HG03196 (cell line): Measurements from ENCODE around the gene GID8.
A peak's percentile ranks its signal among the peaks of the same experiment; 100 is the strongest.
"Not testable (repeated sequence)": the region's sequence is repeated elsewhere in the genome, so short reads cannot be mapped to it uniquely, and the experiment has no call there.

Experiments used
- ATAC-seq: cut with Tn5 transposase; IDR thresholded peaks from one replicate; pipeline ENCODE4 v1.9.1; 2021; ENCODE audit not compliant: unreplicated experiment

The GID8 gene

DNA sequence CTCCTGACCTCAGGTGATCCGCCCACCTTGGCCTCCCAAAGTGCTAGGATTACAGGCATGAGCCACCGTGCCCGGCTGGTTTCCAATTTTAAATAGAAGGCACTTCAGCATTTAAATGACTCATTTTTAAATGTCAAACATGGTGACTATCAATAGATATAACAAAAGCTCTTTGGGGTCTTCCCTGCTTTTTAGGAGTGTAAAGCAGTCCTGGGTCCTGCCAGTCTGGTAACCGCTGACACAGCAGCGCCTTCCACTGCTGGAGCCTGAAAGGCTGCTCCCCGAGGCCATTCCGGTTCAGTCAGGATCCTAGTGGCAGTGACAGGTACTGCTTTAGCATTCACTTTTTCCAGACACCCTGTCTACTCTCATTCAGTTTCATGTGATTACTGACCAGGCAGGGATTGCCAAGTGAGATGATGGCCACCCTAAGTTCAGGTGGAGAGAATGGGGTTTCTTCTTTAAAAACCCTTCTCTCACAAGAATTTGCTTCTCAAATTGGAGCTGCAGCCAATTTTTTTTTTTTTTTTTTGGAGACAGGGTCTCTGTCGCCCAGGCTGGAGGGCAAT lies 16.7 kb upstream of the GID8 start:
- no peak for ATAC-seq

DNA sequence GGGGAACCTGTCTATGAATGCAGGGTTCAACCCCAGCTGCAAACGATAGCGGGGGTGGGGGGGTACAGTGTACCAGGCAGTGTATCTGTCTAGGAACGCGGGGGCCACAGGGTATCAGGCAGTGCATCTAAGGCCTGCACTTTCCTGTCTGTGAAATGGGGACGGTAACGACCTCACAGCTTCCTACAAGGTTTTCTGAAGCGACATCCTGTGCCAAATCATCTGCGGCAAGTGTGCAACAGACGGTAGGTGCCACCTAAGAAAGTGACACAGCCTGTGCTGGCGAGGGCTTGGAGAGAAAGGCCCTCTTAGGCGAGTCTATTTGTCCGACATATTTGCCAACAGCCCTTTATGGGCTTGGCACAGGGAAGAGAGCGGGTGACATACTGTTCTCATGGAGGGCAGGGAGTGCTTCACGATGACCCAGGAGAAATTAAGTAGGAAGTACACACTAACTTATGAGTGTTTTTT lies 15.5 kb upstream of the GID8 start:
- no peak for ATAC-seq

DNA sequence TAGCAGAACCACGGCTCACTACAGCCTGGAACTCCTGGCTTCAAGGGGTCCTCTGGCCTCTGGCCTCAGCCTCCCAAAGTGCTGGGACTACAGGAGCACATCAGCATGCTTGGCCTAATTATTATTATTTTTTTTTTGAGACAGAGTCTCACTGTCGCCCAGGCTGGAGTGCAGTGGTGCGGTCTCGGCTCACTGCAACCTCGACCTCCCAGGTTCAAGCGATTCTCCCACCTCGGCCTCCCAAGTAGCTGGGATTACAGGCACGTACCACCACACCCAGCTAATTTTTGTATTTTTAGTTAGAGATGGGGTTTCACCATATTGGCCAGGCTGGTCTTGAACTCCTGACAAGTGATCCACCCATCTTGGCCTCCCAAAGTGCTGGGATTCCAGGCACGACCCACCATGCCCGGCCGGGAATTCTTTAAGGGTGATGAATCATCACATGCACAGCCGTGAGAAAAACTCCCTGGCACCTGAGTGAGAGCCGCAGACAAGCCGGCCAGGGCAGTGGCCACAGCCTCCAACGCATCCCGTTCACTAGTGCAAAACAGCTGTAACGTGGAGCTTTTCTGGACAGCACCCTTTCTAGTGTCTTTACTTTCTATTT lies 14.8 kb upstream of the GID8 start:
- ATAC-seq: not testable (repeated sequence)

DNA sequence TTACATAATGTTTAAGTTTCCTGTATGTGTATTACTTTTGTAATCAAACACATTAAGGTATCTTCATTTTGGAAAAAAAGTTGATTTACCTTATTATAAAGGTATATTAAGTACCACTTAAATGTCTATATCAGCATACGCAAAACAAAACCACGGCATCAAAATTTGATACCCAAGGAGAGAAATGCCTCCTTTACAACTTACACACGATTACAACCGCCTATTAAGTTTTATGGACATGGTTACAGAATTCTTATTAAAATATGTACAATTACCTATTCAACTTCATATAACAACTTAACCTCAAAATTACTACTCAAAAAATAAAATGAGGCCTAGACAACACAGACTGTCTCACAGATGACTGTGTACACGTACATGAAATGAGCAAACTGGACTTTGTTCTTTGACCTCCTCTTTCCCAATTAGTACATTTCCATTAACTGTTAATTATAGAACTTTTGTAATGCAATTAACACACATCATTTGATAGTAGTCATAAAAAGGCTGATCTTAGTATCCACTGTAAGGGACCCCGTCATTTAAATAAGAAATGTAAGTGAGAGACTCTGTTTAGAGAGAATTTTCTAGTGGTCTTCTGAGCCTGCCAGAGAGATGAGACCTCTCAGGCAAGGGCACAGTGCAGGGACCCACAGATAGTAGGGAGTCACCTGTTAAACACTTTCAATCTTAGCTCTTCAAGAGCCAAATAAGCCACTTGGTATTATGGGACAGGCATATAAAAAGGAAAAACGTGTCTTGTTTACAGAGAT lies 14.1 kb upstream of the GID8 start:
- no peak for ATAC-seq

DNA sequence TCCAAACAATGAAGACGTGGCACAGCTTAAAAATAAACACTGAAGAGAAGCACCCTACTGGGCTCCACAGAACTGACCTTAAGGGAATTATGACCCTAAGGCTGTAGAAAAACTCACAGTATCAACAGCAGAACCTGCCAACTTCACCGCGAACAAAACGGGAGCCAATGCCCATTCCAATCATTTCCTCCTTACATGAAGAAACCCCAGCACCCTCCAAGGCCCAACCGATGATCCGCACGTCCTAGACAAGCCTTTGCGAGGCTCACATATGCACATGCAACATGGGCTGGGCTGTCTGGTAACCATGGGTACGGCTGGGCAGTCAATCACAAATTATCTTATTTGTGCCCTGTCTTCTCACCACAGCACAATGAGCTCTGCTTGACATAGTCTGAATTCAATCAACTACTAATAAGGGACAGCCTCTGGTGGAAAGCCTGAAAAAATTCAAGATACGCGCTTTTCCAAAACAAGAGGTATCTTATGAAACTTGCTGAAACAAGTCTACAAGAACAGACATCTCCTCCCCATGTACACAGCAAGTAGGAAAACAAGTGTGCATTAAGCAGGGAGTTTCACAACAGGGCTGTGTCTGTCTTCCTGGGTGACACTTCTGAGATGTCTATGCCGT lies 13.4 kb upstream of the GID8 start:
- no peak for ATAC-seq

DNA sequence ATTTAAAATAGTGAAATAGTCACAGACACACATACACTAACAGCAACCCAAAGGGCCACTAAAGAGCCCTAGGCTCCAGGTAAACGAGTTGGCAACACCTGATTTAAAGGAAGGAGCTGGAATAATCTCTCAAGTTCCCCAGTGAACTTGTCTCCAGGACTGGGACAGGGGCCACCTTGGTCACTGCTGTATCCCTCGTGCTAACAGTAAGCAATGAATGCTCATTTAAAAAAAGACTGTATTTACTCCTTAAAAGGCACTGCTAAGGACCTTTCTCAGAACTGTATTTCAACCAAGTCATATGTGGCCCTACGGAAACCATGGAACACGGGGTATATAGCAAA lies 12.9 kb upstream of the GID8 start:
- no peak for ATAC-seq

DNA sequence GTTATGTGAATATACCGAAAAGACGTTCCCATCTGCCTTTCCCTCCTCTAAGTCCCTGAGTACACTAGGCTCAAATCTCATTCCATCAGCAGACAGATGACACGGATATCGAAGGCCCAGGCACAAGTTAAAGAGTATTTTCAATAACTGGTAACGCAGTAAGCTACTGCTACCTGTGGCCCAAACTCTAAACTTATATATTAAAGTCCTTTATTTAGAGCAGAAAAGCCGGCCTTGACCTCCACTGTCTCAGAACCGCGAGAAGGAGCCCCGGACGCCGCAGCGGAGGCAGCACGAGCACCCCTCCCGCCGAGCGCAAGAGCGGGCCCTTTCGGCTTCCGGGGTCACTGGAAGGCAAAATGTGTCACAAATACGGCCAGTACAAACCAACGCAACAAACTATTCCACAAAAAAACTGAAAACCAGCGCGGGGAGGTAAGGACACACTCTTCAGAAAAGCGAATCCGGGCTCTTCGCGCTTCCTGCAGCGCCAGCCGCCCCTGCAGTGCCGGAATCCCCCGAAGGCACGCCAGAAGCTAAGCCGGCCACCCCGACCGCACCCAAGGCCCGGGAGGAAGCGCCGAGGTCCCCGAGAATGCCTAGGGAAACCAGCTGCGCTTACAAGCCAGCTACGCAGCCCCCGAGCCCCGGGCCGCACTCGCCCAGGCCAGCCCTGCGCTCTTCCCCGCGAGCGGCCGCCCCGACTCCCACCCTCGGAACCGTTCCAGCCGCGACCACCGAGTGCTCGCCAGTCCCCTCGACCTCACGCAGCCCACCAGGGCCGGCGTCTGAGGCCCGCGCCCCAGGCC lies 12.3 kb upstream of the GID8 start:
- ATAC-seq: peak; percentile 6

DNA sequence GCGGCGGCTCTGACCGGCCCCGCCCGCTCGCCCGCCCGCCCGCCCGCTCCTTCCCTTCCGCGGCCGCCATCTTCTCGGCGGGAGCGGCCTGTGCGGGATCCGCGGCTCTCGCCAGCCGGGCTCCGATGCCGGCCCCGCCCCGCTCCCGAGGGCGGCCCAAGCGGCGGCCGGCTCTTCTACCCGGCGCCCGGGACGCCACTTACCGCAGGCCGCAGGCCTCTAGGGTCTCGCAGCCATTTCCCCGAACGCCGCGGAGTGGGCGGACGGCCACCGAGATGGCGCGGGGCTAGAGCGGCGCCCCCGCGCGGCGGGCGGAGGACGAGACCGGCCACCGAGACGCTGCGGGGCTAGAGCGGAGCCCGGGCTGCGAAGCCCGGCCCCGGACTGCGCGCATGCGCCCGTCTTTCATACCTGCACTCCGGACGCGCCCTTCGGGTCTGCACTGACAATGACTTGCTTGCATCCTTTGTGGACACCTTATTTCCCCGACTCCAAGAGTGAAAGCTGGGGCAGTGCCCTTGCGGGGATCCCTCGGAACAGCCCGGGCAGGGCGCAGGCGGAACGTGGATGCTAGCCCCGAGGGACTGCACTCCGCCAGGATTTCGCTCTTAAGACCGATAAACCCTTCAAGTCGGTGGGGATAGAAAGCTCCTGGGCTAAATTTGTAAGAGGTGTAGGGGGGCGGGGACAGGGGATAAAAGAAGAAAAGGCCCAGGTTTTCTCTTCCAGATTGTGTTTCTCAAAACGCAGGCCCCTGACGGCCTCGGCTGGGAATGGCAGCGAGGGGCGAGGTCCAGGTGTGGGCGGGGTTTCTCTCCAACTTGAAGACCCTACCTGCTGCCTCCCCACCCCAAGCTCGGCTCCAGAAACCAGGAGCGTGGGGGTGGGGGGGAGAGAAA lies 11.5 kb upstream of the GID8 start, which contains the start of gene DIDO1:
DIDO1 (minus strand) TSS at position 277 of the 899 bp plus-strand sequence.
- peak; percentile 80 for ATAC-seq

DNA sequence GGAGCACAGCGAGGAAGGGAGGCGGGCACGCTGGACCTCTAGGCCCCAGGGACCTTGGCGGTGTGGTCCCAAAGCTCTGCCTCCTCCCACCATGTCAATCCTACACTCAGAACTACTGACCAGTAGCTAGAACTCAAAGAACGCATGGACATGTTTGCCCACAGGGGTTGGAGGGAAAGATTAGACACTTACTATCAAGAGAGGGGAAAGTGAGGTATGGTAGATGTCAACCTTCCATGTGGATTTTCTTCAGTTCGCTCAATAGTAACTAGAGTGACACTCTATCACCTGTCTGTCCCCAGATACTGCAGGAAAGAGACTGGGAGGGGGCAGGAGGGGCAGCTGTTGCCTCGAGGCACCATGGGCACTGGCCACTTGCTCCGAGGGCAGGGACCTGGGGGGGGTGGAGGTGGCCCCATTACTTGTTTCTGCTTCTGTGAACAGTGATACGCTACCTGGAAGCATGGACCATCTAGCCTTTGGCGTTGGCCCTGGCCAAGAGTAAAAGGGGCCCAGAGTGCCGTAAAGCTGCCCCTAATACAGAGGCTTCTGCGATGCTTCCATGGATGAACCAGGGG lies 10.7 kb upstream of the GID8 start:
- no peak for ATAC-seq

DNA sequence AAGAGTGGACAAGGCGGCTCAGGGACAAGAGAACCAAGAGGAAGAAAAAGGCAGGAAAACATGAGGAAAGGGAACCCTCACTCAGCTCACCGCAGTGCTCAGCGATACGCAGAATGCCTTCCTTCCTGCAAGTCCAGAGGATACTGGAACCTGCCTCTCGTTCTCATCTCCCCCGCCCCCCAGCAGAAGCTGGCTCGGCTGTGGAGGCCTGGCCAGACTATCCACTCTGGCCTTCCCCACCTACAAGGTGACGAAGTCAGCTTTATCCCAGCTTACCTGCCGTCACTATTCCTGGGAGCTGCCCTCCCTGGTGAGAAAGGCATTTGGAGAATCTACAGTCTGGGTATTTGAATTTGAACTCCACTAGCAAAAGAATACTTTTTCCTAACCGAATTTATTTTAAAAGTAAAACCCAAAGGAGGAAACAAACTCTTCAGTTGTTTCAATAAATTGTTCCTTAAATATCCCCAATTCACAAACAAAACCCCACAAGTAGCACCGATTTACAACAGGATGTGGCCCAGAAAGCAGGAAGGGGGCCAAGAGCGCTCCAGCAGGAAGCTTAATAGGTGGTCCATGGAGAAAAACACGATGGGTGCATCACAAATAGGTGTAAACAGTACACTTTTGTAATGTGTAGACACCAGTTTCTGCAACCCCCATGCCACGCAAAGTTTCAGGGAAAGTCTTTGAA lies 9.6 kb upstream of the GID8 start:
- ATAC-seq: no peak

DNA sequence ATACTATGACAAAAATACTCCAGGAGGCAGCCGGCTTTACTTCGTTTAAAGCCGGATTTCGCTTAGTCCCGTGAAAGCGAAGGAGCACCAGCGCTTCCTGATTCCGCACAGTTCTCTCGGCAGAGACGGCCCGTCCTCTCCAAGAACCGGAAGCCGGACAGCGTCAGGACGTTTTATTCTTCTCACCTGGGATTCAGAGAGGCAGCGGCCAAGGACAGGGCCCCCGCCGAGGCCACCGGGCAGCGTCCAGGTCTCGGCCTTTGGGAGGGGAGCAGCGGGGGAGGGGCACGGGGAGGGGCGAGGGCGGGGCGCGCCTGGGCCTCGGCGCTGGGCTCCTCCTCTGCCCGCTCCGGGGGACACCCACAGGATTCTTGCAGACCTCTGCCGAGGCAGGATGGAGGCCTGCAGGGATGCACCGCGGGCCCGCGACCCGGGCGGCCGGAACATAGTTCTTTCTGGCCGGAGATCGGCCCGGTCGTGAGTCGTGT lies 8.9 kb upstream of the GID8 start:
- ATAC-seq: no peak

DNA sequence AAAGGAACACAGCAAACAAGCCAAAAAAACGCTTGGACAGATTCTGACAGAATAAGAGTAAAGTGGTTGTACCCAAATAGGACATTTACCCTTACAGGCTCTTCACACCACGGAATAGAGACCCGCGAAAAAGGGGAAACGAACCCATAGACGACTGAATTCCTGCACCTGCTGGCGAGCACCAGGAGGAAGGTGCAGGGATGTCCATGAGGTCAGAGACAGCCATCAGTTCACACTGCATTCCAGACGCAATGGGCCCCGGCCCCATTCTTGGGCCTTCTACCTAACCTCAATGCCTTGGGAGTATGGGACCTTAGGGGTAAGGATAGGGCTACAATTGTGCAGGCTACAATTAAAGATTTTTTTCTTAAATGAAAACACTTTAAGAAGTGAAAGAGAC lies 6.5 kb upstream of the GID8 start:
- no peak for ATAC-seq

DNA sequence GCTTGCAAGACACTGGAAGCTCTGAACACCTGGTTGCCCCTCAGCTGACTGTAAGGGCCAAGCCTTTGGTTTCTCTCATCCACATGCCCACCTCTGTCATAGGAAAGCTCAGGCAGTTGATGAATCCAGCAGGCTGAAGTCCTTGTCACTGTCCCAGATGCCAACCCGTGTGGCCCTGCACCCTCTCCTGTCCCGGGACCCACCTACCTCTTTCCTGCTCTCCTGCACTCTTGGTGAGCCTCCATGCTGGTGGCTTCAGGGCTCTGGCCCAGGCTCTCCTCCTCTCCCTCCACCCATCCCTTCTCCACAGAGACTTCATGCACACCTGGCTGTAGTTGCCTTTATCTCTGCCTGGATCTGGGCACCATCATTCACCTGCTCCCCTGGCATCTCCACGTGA lies 4.0 kb upstream of the GID8 start:
- ATAC-seq: no peak

DNA sequence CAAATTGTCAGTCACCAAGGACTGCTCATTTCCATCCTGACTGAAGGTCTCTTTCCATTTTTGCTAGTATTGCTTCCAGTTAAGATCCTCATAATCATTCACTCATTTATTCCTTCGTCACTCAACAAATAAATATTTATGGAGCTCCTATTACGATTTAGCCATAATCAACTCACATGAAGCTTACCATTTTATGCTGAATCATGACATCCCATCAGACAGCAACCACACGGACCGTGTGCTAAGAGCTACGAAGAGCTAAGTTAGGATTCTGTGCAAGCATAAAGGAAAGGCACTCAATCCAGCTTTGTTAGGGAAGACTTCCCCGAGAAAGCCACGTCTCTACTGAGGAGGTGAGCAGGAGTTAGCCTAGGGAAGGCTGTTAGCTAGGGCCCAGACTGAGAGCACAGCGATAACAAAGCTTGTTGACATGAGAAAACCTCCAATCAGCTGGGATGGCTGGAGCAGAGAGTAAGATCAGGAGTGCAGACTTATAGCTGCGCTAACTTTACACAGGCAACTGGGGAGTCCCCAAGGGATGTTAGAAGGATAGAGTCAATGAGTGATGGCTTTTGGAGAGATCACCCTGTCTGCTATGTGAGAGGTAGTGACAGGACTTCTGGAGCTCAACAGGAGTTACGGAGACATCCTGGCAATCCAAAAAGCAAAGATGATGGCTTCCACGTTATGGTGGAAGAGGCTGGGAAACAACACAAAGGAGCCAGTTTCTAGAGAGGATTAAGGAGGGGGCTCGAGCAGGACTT lies 2.6 kb upstream of the GID8 start:
- ATAC-seq: no peak

DNA sequence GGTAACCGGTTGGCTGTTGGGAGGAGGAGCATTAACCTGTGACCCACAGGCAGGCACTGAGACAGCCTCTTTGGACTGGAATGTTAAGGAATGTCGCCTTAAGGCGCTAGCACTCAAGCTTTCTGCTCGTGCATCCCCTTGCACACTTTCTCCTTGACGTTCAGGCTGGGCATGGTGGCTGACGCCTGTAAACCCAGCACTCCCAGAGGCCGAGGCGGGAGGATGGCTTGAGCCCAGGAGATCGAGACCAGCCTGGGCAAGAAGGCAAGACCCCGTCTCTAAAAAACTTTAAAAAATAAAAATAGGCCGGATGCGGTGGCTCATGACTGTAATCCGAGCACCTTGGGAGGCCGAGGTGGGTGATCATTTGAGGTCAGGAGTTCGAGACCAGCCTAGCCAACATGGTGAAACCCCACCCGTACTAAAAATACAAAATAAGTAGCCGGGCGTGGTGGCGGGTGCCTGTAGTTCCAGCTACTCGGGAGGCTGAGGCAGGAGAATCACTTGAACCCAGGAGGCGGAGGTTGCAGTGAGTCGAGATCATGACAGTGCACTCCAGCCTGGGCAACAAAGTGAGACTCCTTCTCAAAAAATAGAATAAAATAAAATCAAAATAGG lies 1.9 kb upstream of the GID8 start:
- no peak for ATAC-seq

DNA sequence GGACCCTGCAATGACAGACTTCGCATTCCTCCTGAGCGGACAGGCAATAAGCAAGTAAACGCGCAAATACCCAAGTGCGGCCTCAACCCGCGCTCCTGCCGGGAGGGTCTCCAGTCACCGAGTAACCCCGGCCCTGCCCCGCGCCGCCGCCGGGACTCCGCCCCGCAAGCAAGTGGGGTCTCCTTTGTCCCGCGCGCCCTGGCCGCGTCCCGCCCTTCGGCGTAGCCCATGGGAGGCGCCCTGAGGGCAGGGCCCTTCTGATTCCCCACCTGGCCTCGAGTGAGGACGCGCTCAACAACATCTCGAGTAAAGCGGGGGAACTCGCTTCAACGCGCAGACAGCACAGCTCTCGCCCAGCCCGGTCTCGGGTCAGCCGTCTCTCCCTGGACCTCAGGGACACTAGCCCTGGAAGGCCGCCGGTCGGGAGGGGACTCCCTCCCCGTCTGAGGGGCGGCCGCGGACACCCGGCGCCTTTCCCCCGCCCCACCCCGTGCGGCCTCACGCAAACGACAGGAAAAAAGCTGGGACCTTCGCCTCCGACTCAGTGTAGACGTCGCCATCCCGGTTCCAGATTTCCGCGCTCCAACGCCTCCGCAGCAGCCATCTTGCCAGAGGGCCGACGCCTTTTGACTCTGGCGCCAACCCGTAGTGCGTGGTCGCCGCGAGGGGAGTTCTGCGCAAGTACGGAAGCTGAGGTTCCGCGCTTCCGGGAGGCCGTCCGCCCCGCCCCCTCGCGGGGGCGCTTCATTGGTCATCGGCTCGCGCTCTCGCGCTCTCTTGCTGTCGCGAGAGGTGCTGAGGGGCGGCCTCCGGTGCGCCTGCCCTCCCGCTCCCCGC lies 461 bp upstream of the GID8 start:
- ATAC-seq: peak; percentile 76

DNA sequence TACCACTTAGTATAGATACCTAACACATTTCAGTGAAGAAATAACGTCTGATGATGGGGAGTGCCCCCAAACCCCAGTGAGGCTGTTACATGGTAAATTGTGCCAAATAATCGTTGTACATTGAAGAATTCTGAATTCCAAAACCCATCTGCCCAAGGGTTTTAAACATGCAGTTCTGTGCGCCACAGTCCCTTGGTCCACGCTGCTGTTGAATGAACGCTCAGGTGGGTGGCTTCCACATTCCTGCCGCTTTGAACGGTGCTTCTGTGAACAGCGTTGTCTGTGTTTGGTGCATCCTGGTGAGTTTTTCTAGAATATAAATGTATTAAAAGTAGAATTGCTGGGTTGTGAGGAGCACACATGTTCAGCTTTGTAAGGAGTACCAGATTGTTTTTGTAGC lies 2.9 kb downstream of the GID8 start:
- no peak for ATAC-seq
